Astrocyte of the cerebellum (primary cell): ENCODE results near the gene NYAP2.

ENCODE experiments used
- DNase-seq: peaks from one replicate; pipeline ENCODE4 v3.0.0-alpha.2; 2011; ENCODE audit warnings: low read depth
- H3K4me3 ChIP-seq: 2 replicates; pipeline ENCODE4 v1.5.1; 2011; ENCODE audit warnings: mild to moderate bottlenecking, low read depth, low read length, moderate library complexity
- in situ Hi-C: cut with HindIII; loops from 2 replicates; pipeline ENCODE4 v1.10.0; 2017; ENCODE audit warnings: low sequenced_read_pairs
- TF ChIP-seq, protein P1 (sequence below): IDR thresholded peaks from 2 replicates; pipeline ENCODE4 v1.5.1; 2012; ENCODE audit warnings: low read length, low read depth, moderate library complexity, mild to moderate bottlenecking; ENCODE audit errors: missing control alignments

Gene NYAP2

DNA sequence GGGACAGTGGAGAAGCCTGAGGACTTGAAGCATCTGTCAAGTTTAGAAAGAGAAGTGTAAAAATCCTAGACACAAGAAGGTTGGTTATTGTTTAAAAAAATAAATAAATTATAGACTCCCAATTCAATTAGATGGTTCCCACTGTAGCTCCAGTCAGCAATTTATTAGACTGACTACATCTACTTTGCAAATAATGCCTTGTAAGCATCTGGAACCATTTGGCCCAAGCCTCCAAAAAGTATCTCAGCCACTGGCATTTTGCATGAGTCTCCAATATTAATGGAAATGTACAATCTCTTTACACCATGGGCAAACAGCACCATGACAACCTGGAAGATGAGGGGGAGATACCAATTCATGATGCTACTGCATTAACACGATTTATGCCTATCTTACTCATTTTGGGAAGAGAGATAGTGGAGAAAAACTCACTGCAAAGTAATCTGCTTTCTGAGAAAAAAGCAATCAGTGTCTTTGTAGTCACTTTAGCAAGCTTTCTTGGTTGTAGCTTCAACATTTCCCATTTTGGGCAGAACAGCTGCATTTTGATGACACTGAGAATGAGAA is 2.8 kb downstream of the NYAP2 start:
- no peak for DNase-seq
- no peak overlapping the region for H3K4me3 ChIP-seq
- in situ Hi-C loops, result no loop called here
- TF ChIP-seq, protein P1, sequence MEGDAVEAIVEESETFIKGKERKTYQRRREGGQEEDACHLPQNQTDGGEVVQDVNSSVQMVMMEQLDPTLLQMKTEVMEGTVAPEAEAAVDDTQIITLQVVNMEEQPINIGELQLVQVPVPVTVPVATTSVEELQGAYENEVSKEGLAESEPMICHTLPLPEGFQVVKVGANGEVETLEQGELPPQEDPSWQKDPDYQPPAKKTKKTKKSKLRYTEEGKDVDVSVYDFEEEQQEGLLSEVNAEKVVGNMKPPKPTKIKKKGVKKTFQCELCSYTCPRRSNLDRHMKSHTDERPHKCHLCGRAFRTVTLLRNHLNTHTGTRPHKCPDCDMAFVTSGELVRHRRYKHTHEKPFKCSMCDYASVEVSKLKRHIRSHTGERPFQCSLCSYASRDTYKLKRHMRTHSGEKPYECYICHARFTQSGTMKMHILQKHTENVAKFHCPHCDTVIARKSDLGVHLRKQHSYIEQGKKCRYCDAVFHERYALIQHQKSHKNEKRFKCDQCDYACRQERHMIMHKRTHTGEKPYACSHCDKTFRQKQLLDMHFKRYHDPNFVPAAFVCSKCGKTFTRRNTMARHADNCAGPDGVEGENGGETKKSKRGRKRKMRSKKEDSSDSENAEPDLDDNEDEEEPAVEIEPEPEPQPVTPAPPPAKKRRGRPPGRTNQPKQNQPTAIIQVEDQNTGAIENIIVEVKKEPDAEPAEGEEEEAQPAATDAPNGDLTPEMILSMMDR, result no peak

DNA sequence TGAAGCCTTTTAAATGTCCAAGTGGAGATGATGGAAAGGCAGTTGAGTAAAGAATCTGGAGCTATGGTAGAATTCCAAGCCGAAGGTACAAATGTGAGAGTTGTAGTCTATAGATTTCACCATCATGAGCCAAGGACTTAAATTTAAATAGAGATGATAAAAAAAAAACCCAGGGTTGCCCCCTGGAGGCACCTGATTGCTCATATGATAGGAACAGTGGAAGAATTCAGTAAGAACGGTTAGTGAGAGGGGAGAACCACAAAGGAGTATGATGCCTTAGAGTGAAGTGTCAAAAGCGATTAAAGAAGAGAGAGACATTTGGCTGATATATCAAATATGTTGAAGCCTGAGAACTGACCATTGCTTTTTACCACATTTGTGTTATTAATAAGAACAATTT is 11.9 kb downstream of the NYAP2 start:
- in situ Hi-C loops, result no loop called here
- TF ChIP-seq, protein P1, result no peak

DNA sequence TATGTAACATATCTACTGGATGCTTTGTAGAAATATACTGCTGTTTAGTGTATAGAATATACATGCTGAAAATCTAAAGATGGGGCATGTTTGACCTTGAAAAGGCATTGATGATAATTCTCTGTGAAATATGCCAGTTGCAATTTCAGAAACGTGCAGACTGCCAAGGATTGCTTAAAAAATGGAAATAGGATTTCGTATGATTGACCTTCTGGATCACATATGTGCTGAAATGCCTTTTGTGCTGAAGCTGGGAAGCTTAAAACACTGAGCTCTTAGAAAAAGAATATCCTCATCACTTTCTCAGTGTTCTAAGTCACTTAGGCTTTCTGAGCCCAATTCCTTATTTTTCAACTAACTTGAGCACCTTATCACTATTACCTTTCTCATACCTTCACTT is 14.3 kb downstream of the NYAP2 start:
- TF ChIP-seq, protein P1, result no peak
- in situ Hi-C loops, result no loop called here
- no peak for DNase-seq
- H3K4me3 ChIP-seq, result no peak overlapping the region

More for the DNA sequence above, 11.9 kb downstream of the NYAP2 start:
- no peak for DNase-seq
- no peak overlapping the region for H3K4me3 ChIP-seq

DNA sequence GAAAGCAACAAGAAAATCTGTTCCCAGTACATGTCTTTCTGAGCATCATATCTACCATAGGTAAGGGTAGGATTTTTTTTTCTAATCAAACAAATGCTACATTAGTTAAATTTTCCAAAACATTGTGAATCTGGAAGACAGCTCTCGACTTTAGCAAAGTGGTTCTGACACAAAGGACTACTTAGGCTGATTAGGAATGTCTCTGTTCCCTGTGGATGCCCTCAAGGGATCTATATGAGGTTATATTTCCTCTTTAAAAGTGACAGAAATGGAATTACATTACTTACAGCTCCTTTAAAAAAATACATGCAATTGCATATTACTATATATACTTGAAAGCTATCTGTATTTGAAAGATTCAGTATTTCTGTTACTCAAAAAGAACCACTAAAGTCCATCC is 15.4 kb downstream of the NYAP2 start:
- in situ Hi-C loops, result no loop called here
- H3K4me3 ChIP-seq, result no peak overlapping the region
- TF ChIP-seq, protein P1, result no peak
- no peak for DNase-seq

DNA sequence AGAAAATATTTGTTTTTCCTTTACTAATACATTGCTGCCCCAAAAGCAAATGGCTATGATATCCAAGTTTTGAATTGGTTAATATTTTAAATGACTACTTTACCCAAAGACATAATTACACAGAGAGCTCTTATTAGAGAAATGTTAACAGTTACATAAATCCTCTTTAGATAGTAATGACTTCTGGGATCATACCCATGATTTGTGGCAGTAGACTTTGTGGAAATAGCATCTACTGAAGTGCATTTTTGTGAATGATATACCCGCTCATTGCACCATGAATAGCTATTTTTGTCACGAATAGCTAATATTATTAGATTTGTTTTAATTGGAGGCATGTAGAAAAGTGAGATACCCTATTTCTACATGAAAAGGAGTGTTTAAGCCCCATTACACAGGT is 15.8 kb downstream of the NYAP2 start:
- H3K4me3 ChIP-seq, result no peak overlapping the region
- in situ Hi-C loops, result no loop called here
- TF ChIP-seq, protein P1, result no peak
- no peak for DNase-seq

DNA sequence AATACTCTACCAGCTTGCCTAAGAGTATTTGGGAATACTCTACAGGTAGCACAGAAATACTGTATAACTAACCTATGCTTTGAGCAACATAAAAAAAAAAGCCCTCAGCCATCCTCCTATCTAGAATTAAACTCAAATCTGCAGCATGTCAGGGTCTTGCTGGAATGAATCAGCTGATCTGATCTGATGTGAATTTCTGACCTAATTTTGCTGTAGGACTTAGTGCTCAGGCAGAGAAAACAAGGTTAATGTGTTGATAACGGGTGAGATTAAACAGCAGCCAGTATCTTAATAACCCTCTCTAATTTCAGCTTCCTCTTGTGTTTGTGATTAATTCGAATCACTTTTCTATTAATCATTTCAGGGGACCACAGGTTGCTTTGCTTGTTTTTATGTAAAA is 16.3 kb downstream of the NYAP2 start:
- no peak for DNase-seq
- in situ Hi-C loops, result no loop called here
- H3K4me3 ChIP-seq, result no peak overlapping the region
- TF ChIP-seq, protein P1, result no peak
